Epidermal melanocyte (primary cell): ENCODE measurements around the gene COL10A1.

Source experiments
- DNase-seq: peaks from one replicate; pipeline ENCODE4 v3.0.0; 2011; ENCODE audit warnings: low spot score; ENCODE audit not compliant: insufficient read length

Gene COL10A1

GRCh38 chr6:116126032-116126431 lies at the start of gene COL10A1:
Gene COL10A1, minus strand, starts transcription at chr6:116126132. Its CDS starts 640 bp downstream, at chr6:116125492.
- DNase-seq = no peak

DNA sequence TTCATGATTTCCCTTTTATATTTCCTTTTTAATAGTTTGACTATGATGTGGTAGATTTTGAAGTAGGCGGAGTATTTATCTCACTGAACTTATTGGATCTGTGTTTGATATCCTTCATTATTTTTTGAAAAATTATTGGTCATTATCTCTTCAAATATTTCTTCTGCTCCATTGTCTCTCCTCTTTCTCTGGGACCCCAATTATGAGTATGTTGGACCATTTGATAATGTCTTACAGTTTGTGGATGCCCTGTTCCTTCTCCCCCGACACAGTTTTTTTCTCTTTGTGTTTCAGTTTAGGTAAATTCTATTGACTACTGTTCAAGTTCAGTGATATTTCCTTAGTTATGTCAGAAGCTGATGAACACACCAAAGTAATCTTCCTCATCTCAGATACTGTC lies 49.4 kb upstream of the COL10A1 start:
- no peak for DNase-seq

DNA sequence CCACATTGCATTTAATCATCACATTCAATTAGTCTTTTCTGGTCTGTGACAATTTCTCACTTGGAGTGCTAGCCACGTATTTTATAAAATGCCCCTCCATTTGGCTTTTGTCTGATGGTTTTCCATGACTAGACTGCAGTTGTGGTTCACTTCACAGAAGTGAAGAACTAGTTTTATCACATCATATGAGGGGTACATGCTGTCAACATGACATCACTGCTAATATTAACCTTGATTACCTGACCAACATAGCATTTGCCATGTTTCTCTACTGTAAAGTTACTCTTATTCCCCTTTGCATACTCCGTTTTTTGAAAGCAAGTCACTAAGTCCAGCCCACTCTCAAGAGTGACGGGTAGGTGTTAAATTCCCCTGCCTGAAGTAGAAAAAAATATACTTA lies 48.0 kb upstream of the COL10A1 start:
- DNase-seq = no peak

DNA sequence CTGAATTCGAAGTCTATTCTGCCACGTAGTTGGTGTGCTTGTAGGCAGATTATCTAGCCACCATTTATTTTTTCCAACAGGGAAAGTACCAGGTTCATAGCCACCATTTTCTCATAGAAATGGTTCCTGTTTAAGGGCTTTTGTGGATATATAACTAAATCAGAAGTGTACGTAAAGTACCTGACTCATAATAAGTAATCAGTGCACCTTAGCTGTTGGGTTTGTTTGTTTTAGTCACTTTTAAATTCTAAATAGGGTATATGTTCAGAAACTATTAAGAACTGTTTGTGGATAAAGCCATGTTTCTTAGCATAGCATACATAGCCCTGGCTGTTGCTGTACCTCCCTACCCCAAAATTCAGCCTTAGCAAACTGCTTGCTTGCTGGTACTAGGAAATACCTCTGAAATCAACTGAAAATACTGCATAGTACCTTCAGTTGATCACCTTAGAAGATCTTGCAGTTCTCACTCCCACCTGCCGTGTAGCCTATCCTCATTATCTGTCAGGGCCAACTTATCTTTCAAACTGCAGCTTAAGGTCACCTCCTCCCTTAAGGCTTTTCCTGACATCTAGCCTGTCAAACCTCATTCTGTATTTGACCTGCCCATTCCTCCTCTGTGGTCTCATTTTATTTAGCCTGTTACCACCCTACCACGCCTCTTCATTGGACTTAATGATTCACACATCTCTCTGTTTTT lies 44.6 kb upstream of the COL10A1 start:
- no peak for DNase-seq

GRCh38 chr6:116169880-116170279 lies 43.9 kb upstream of the COL10A1 start:
- DNase-seq = no peak

DNA sequence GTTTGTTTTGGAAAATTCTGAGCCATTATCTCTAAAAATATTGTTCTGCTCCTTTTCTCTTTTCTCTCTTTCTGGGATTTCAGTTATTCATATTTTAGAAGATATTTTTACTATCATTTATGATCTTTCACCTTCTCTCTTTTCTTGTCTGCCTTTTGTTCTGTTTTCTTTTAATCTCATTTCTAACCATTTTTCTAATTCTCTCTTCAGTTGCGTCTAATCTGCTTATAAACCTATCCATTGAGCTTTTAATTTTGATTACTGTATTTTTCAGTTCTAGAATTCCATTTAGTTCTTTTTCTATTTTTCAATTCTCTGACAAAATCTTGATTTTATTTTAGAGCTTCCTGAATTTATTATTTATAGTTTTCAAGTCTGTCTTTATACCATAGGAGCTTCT lies 42.2 kb upstream of the COL10A1 start:
- no peak for DNase-seq

DNA sequence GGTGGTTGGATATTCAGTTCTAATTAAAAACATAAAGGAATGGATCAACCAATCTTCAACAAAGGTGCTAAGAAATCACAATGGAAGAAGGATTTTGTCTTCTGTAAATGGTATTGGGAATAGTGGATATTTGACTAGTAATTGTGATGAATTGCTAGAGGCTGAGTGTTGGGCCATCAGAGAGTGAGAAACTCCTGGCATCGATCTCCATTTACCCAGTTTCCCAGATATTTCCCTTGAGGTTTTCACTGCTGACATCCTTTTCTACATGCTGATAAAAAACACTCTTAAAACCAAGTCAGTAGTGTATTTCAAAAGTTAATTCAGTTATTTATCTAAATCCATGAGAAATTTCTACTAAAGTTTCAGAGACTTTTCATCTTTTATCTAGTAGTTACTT lies 40.4 kb upstream of the COL10A1 start:
- DNase-seq = no peak

DNA sequence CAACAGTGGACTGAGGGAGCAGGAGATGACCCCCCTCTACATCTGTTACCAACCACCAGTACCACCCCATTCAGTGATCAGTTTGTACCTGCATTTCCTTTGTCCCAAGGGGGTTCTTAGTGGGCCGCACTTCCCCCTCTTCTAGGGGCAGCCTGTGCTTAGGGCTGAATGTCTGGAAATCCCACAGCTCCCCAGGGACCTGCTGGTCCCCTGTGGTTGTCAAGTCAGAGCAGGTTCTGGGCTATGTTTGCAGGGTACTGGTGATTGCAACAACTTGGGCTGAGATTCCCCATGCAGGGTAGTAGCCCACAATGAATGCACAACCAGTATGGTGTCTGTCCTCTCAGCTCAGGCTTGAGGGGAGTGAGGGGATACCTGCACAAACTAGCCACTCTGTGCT lies 39.7 kb upstream of the COL10A1 start:
- DNase-seq = no peak

DNA sequence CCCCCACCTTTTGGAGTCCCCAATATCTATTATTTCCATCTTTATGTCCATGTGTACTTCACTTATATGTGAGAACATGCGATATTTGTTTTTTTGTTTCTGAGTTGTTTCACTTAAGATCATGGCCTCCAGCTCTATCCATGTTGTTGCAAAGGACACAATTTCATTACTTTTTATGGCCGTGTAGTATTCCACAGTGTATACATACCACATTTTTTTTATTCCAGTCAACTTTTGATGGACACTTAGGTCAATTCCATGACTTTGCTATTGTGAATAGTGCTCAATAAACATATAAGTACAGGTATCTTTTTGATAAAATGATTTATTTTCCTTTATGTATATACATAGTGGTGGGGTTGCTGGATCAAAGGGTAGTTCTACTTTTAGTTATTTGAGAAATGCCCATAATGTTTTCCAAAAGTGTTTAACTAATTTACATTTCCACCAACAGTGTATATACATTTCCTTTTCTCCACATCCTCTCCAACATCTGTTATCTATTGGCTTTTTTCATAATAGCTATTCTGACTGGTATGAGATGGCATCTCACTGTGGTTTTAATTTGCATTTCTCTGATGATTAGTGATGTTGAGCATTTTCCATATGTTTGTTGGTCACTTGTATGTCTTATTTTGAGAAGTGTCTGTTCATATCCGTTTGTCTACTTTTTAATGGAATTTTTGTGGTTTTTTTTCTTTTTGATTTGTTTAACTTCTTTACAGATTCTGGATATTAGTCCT lies 34.0 kb upstream of the COL10A1 start:
- no peak for DNase-seq

DNA sequence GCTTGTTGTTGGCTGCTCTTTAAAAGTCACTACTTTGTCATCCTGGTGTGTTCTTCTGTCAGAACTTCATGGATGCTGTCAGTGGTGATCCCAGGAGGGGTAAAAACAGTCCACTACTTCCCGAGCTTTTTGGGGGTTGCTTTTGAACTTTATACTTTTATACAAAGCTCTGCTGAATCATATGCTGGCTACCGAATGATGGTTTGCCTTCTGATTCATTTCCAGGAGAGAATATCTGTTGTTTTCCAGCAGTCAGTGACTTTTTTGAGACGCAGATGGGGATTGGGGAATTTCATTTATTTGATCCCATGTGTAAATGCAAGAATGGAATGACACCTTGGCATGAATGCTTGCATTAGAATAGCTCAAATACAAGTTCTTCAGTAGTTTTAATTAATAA lies 32.7 kb upstream of the COL10A1 start:
- DNase-seq = no peak

DNA sequence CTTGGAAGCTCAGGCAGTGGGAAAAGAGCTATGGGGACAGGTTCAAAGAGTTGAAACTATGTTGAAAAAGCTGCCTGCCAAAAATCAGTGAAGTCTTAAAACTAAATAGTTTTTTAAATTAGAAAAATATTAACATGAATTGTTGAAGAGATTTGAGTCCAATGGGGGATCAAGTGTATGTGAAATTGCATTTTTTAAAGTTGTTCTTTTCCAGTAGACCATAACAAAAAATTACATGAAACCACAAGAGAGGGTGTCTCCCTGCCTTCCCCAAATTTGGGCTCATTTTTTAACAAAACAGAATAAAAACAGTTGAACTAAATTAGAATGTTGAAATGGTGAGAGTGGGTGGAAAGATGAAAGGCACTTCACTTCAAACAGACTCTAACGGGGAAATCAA lies 31.5 kb upstream of the COL10A1 start:
- DNase-seq = no peak

- DNase-seq = no peak
Measured at GRCh38 chr6:116156405-116157326, 30.7 kb upstream of the COL10A1 start.

DNA sequence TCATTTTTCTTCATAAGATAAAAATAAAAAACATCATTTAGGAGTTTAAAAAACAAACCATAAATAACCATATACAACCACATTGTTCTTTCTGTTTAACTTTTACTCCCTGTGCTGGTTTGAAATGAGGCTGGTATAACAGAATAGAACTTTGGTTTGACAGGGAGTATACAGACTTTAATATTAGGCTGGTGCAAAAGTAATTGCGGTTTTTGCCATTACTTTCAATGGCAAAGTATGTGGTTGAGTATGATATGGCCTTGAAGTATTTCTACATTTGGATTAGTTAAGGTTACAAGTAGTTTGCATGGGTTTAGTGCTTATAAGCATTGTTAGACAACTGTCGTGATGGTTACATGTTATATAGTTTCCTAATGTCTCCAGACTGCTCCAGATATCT lies 29.0 kb upstream of the COL10A1 start:
- DNase-seq = no peak

DNA sequence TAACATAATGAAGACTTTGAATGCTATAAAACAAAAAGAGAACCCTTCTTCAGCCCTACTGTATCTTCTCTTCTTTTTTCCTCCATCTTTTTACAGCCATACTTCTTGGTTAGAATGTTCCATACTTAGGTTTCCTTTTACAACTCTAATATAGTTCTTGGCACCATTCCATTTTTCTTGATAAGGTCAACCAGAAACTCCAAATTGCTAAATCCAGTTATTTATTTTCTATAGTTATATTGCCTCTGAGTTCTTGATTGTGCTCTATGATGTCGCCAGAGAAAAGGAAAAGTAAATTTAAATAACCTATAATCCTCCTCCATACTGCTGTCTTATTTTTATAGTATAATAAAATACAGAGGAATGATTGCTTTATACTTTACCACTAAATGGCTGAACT lies 26.7 kb upstream of the COL10A1 start:
- DNase-seq = no peak

GRCh38 chr6:116145803-116146675 lies 20.1 kb upstream of the COL10A1 start:
- DNase-seq = no peak

- DNase-seq = peak; percentile 86
Measured at GRCh38 chr6:116144605-116145004, 18.7 kb upstream of the COL10A1 start.

DNA sequence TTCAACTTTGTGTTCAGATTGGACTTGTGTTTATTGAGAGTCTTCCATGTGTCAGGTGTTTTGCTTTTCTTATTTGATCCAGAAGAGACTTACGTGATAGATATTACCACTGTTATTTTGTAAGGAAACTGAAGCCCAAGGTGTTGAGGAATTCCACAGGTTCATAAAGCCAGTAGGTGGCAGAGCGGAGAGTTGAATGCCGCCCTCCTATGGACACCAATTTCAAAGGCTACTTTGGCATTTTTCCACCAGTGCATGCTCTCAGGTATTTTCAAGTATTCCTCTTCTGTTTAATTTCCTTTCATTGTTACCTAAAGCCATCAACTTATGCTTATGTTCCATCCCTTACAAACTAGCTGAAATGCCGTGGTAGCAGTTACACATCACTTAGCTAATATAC lies 14.0 kb upstream of the COL10A1 start:
- no peak for DNase-seq

GRCh38 chr6:116136933-116137340 lies 11.0 kb upstream of the COL10A1 start:
- no peak for DNase-seq

- DNase-seq = no peak
Measured at GRCh38 chr6:116136373-116136772, 10.4 kb upstream of the COL10A1 start.

DNA sequence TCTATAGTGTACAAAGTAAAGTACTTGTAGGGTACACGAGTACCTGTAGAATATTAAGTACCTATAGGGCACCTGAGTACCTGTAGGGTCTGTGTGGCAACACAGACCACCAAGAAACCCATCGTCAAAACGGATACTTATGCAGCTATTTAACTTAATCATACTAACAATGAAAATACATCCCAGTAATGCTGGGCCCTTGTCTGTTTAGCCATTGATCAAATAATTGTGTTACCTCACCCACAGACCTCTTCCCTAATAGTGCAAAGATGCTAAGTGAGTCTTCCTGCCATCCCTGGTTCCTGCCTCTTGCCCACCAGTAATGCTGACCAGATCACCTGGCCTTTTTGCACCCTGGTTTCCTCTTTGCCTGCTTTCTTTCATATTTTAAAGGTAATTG lies 7.5 kb upstream of the COL10A1 start:
- no peak for DNase-seq
